ENCODE data around the gene REV3L.
"Not testable (repeated sequence)": the region's sequence is repeated elsewhere in the genome, so short reads cannot be mapped to it uniquely, and the experiment has no call there.

Gene REV3L

GRCh38 chr6:111490067-111490466 lies 7.0 kb upstream of the REV3L start:
- DNase-seq = no peak

- DNase-seq = no peak
Observed at GRCh38 chr6:111487661-111488060, 4.6 kb upstream of the REV3L start.

- no peak for DNase-seq
Observed at GRCh38 chr6:111486921-111487320, 3.9 kb upstream of the REV3L start.

- no peak for DNase-seq
Observed at GRCh38 chr6:111486475-111486874, 3.5 kb upstream of the REV3L start.

- no peak for DNase-seq
Observed at GRCh38 chr6:111485342-111485741, 2.3 kb upstream of the REV3L start.

GRCh38 chr6:111484633-111484930 lies 1.6 kb upstream of the REV3L start:
- no peak for DNase-seq

- DNase-seq = peak; percentile 81
Observed at GRCh38 chr6:111483736-111484632, 966 bp upstream of the REV3L start.

- peak; percentile 42 for DNase-seq
Observed at GRCh38 chr6:111482188-111482958, 645 bp downstream of the REV3L start.

GRCh38 chr6:111481836-111482187 lies 1.2 kb downstream of the REV3L start:
- DNase-seq = no peak

GRCh38 chr6:111480988-111481822 lies 1.8 kb downstream of the REV3L start:
- DNase-seq = no peak

GRCh38 chr6:111478749-111479148 lies 4.3 kb downstream of the REV3L start:
- DNase-seq = no peak

- DNase-seq = no peak
Observed at GRCh38 chr6:111478064-111478476, 4.9 kb downstream of the REV3L start.

- no peak for DNase-seq
Observed at GRCh38 chr6:111477481-111477938, 5.5 kb downstream of the REV3L start.

GRCh38 chr6:111476061-111476460 lies 7.0 kb downstream of the REV3L start:
- DNase-seq = not testable (repeated sequence)

GRCh38 chr6:111474771-111475170 lies 8.2 kb downstream of the REV3L start:
- no peak for DNase-seq

GRCh38 chr6:111474106-111474505 lies 8.9 kb downstream of the REV3L start:
- no peak for DNase-seq

GRCh38 chr6:111472933-111473435 lies 10.0 kb downstream of the REV3L start:
- no peak for DNase-seq

GRCh38 chr6:111471958-111472357 lies 11.1 kb downstream of the REV3L start:
- no peak for DNase-seq

GRCh38 chr6:111471533-111471932 lies 11.5 kb downstream of the REV3L start:
- no peak for DNase-seq

- no peak for DNase-seq
Observed at GRCh38 chr6:111470991-111471390, 12.0 kb downstream of the REV3L start.

- no peak for DNase-seq
Observed at GRCh38 chr6:111469543-111469942, 13.5 kb downstream of the REV3L start.

- DNase-seq = no peak
Observed at GRCh38 chr6:111468329-111469012, 14.5 kb downstream of the REV3L start.
